Stomach (tissue), 9 donors: Measurements from ENCODE around the gene EOLA1. TPM values are rescaled to one million over a fixed set of nuclear protein-coding genes. Genes with fewer than 3 reads are reported as not detected.
"Not testable (repeated sequence)": the region's sequence is repeated elsewhere in the genome, so short reads cannot be mapped to it uniquely, and the experiment has no call there.

Source experiments
- DNase-seq, 2 donors: peaks; one replicate each; pipeline versions ENCODE4 v3.0.0 to v3.0.0-alpha.2; 2013 to 2019
- H3K27ac ChIP-seq, 5 donors: fragments of 200-600 bp in 4 of 5; sonication (generic) in 4 of 5; one replicate each; pipeline ENCODE4 v1.5.1; 2013 to 2019; ENCODE audit warnings: mild to moderate bottlenecking in 1 of 5, moderate library complexity in 1 of 5
- H3K27me3 ChIP-seq, 3 donors: fragments of 200-600 bp; sonication (generic); one replicate each; pipeline ENCODE4 v1.5.1; 2017 to 2019; ENCODE audit warnings: mixed run types in 1 of 3
- H3K36me3 ChIP-seq, 4 donors: fragments of 200-600 bp; sonication (generic); 1 replicate in 3 of 4; 2 replicates in 1 of 4; pipeline ENCODE4 v1.5.1; 2016 to 2019
- H3K4me1 ChIP-seq, 4 donors: fragments of 200-600 bp; sonication (generic); one replicate each; pipeline ENCODE4 v1.5.1; 2016 to 2019
- H3K4me3 ChIP-seq, 4 donors: fragments of 200-600 bp; sonication (generic) in 3 of 4; one replicate each; pipeline ENCODE4 v1.5.1; 2016 to 2019; ENCODE audit warnings: mild to moderate bottlenecking in 1 of 4
- H3K9me3 ChIP-seq, 4 donors: fragments of 200-600 bp; sonication (generic); one replicate each; pipeline ENCODE4 v1.5.1; 2016 to 2019
- EP300 ChIP-seq: sonication (generic); formaldehyde crosslinking; IDR thresholded peaks from one replicate; pipeline ENCODE4 v1.6.1; 2017; ENCODE audit warnings: antibody characterized with exemption
- POLR2A ChIP-seq, 4 donors: fragments of 450-650 bp; IDR thresholded peaks; one replicate each; pipeline ENCODE4 v1.6.1; 2016; ENCODE audit warnings: antibody characterized with exemption in 4 of 4, control low read depth in 2 of 4, mild to moderate bottlenecking in 1 of 4, moderate library complexity in 1 of 4
- POLR2AphosphoS5 ChIP-seq, 3 donors: sonication (generic); formaldehyde crosslinking; IDR thresholded peaks; one replicate each; pipeline ENCODE4 v1.6.1; 2016; ENCODE audit warnings: antibody characterized with exemption in 3 of 3
- WGBS, 5 donors: extraction: QIAGEN DNeasy Blood & Tissue Kit in 3 of 5; methylation state at CpG; one replicate each; pipeline versions ENCODE4 v1.1.5 to v1.1.7; 2013 to 2018; 5-methylcytosine and 5-hydroxymethylcytosine counted together
- intact Hi-C: fragments of 100-400 bp; cut with DNase I; formaldehyde crosslinking; loops from one replicate; pipeline ENCODE4 v1.15.1; 2023; ENCODE audit warnings: low total_unique reads
- polyA plus RNA-seq, 3 donors: library from polyadenylated mRNA; stranded (reverse); fragments of 200-250 nt; gene quantifications; one replicate each; pipeline ENCODE4 v1.2.3, GENCODE V29; 2013
- total RNA-seq, 5 donors: library from RNA; depleted of rRNA; stranded (reverse); fragments of >200 nt; gene quantifications; one replicate each; pipeline versions ENCODE4 v1.1.0 to v1.2.3, GENCODE V29; 2014 to 2016
- TF ChIP-seq, protein P1 (sequence below), 7 experiments: fragments of 450-650 bp in 4 of 7; fragments of 200-600 bp in 3 of 7; sonication (generic) in 3 of 7; IDR thresholded peaks; one replicate each; pipeline ENCODE4 v1.5.1; 2016 to 2019; ENCODE audit warnings: antibody characterized with exemption in 7 of 7, control low read depth in 2 of 7, mild to moderate bottlenecking in 1 of 7
- donor health status: healthy with polysubstance abuse.
- donor health status: Bipolar disorder and iron deficiency.
- donor health status: healthy.

Gene EOLA1
- total and polyA plus RNA-seq, 8 donors, result 1.2 to 27.0 (median 18.9) TPM

DNA sequence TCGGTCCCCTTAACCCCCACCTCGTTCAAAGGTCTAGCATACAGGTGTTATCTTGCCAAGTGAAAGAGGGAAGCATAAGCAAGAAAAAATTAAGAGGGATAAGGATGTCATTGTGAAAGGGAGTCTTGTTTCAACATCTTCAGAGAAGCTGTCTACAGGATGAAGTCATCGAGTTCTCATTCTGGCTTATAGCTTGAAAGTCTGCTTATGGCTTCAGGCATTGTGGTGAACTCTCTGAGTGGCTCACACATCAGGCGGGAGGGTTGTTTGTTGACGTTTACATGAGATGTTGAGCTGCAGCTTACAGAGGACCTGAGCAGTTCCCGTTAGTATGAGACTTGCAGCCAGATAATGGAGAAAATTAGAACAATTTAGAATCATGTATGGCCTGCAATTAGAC, 29.9 kb downstream of the EOLA1 start:
- Histone ChIP-seq H3K4me3 (no peak overlapping the region), H3K9me3 (no peaks in the 10 kb centered on the region), H3K27ac (no peak overlapping the region), H3K27me3 (no peaks in the 10 kb centered on the region), H3K4me1 (no peaks in the 10 kb centered on the region), H3K36me3 (no peaks in the 10 kb centered on the region)
- intact Hi-C loops, result no loop called here
- peak in 1 of 2 donors; percentile 8 for DNase-seq
- TF ChIP-seq EP300 (no peak), POLR2AphosphoS5 (IDR thresholded peaks at IDR 0.05) (no peak), POLR2A (IDR thresholded peaks at IDR 0.05) (no peak)
- TF ChIP-seq, protein P1, sequence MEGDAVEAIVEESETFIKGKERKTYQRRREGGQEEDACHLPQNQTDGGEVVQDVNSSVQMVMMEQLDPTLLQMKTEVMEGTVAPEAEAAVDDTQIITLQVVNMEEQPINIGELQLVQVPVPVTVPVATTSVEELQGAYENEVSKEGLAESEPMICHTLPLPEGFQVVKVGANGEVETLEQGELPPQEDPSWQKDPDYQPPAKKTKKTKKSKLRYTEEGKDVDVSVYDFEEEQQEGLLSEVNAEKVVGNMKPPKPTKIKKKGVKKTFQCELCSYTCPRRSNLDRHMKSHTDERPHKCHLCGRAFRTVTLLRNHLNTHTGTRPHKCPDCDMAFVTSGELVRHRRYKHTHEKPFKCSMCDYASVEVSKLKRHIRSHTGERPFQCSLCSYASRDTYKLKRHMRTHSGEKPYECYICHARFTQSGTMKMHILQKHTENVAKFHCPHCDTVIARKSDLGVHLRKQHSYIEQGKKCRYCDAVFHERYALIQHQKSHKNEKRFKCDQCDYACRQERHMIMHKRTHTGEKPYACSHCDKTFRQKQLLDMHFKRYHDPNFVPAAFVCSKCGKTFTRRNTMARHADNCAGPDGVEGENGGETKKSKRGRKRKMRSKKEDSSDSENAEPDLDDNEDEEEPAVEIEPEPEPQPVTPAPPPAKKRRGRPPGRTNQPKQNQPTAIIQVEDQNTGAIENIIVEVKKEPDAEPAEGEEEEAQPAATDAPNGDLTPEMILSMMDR (IDR thresholded peaks at IDR 0.05), result no peak
- 43 to 64% (median 53%) methylated on average over 2 to 6 of the region's 6 CpGs for WGBS, 5 donors

DNA sequence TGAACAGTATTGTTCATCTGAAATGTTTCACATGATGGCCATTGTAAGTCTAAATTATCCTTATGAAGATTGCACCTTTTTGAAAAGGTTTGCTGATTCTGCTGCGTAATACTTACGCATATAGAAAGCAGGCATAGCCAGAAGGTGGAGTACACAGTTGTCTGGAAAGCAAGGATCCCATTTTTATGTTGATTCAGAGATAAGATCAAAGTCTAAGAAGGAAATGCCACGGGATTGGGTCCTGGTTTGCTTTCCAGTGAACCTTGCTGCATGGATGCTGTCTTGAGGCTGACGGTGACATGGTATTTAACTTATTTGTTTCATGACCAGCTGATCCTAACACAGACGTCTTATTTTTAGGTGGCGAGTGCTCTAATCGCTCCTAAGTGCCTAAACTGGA, 31.0 kb downstream of the EOLA1 start:
- no peaks in the 10 kb centered on the region for H3K36me3 ChIP-seq
- no peaks in the 10 kb centered on the region for H3K27me3 ChIP-seq
- no peak overlapping the region for H3K4me3 ChIP-seq
- DNase-seq, result no peak
- TF ChIP-seq, protein P1 (IDR thresholded peaks at IDR 0.05), result no peak
- TF ChIP-seq EP300, result no peak
- no peak for TF ChIP-seq POLR2AphosphoS5 (IDR thresholded peaks at IDR 0.05)
- no peak for TF ChIP-seq POLR2A (IDR thresholded peaks at IDR 0.05)
- H3K4me1 ChIP-seq, result no peaks in the 10 kb centered on the region
- H3K9me3 ChIP-seq, result no peaks in the 10 kb centered on the region
- 61 to 100% (median 74%) methylated on average over 1 to 7 of the region's 7 CpGs for WGBS, 5 donors
- H3K27ac ChIP-seq, result no peak overlapping the region
- intact Hi-C loops, result no loop called here

DNA sequence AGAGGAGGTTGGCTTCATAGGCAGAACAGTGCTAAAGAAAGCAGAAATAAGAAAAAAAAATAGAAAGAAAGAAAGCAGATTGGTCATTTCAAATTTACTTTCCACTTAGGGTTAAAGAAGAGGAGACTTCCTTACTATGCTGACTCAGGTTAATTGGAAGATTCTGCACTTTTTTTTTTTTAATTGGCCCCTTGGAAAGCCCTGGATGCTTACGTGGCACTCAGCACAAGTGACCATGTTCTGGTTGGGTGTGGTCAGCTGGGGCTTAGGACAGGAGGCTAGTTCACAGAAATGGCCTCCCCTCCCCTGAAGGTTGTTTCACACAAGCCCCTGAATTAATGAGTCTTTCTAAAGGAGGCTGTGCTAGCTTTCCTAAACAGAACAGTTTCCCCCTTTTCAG, 31.9 kb downstream of the EOLA1 start:
- H3K4me1 ChIP-seq, result no peaks in the 10 kb centered on the region
- TF ChIP-seq POLR2AphosphoS5 (IDR thresholded peaks at IDR 0.05) (no peak), POLR2A (IDR thresholded peaks at IDR 0.05) (no peak), EP300 (no peak)
- TF ChIP-seq, protein P1 (IDR thresholded peaks at IDR 0.05), result no peak
- no peaks in the 10 kb centered on the region for H3K36me3 ChIP-seq
- H3K4me3 ChIP-seq, result no peak overlapping the region
- peak in 1 of 2 donors; percentile 11 for DNase-seq
- WGBS, 5 donors, result 19 to 62% (median 40%) methylated on average over 1 of the region's 1 CpG; no CpG with 5 or more reads in 1 of the 5 donors
- H3K27me3 ChIP-seq, result no peaks in the 10 kb centered on the region
- no peaks in the 10 kb centered on the region for H3K9me3 ChIP-seq
- intact Hi-C loops, result no loop called here
- no peak overlapping the region for H3K27ac ChIP-seq

DNA sequence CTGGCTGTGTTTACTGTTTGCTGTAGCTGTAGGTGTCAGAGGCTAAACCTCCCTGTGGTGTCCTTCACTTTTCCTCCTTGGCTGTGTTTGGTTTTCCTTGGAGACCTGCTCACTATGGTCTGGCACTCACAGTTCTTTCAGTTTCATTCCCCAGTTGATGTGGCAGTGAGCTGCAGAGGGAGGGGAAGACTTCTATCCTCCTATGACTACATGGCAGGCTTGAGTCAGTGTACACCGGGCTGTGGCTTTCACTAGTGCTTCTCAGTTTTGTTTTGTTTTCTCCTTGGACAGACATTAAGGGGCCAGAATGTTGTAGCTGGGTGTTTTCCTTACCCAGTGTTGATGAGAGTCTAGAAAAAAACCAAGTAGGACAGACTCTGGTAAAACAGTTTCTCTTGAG, 32.6 kb downstream of the EOLA1 start:
- H3K4me3 ChIP-seq, H3K4me1 ChIP-seq, H3K27ac ChIP-seq, intact Hi-C loops, H3K27me3 ChIP-seq, H3K9me3 ChIP-seq, DNase-seq, H3K36me3 ChIP-seq: not testable (repeated sequence)
- WGBS, 5 donors, result no CpG with 5 or more reads among the region's 1 CpG

DNA sequence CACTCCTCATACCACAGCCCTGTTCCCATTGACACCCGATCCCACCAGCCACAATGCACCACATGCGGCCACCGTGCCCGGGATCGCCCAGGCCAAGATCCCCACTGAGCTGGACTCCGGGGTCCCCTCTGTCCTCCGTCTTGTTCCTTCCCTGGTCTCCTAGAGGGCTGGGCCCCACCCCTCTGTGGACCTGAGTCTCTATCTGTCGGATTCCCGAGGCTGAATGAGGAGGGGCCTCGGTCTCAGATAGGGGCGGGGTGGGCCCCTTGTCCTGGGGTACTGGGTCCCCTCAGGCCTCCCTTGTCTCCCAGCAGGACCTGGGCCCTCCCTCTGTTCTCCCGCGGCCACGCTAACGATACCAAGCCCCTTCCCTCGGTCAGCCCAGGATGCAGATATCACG, 44.8 kb downstream of the EOLA1 start:
- H3K27ac ChIP-seq, H3K27me3 ChIP-seq, H3K4me1 ChIP-seq, H3K4me3 ChIP-seq, H3K36me3 ChIP-seq, DNase-seq, H3K9me3 ChIP-seq, intact Hi-C loops: not testable (repeated sequence)
- 90 to 100% (median 92%) methylated on average over 4 to 6 of the region's 17 CpGs; no CpG with 5 or more reads in 2 of the 5 donors for WGBS, 5 donors

DNA sequence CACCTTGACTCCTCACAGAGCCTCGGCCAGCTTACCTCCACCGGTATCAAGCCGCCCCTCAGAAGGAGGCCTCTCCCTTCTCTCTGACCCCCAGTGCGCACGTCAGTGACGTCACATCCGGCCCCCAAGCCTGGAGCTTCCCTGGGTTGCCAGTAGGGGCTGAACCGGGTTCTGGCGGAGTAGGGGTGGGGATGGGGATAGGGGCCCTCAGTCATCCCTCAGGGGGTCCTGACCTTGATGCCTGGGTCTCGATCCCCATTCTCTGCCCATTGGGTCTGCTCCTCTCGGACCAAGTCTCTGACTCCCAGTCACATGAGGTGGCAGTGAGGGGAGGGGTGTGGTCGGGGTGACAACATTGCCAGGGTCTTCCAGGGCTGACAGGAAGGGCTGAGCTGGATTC, 46.5 kb downstream of the EOLA1 start, which contains the start of gene MAGEA9B:
Gene MAGEA9B, minus strand, starts transcription at position 101 of the 400 bp plus-strand sequence. CDS start 4,280 bp downstream, outside the sequence.
- H3K4me3 ChIP-seq, DNase-seq, H3K4me1 ChIP-seq, H3K27me3 ChIP-seq, H3K36me3 ChIP-seq, H3K27ac ChIP-seq, H3K9me3 ChIP-seq, intact Hi-C loops: not testable (repeated sequence)
- no CpG with 5 or more reads among the region's 12 CpGs for WGBS, 5 donors

DNA sequence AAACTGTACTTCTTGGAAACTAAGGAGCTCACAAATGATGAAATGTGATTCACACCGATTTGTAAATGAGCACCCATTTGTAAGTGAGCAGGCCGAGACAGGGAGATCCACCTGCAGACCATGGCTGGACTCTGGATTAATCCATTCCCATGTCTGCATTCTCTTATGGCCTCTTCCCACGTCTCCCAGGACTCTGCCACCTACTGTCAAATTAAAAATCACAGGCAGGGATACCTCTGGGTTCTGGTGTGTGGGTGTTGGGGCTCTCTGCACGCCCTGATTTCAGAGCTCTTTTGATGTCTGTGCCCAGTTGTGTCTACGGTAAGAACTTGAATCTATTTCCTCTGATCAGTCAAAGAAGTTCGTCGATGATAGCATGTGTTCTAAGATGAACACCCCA, 50.2 kb downstream of the EOLA1 start:
- H3K36me3 ChIP-seq, H3K4me1 ChIP-seq, H3K27ac ChIP-seq, H3K9me3 ChIP-seq, H3K4me3 ChIP-seq, intact Hi-C loops, H3K27me3 ChIP-seq, DNase-seq: not testable (repeated sequence)
- no CpG with 5 or more reads among the region's 7 CpGs for WGBS, 5 donors

DNA sequence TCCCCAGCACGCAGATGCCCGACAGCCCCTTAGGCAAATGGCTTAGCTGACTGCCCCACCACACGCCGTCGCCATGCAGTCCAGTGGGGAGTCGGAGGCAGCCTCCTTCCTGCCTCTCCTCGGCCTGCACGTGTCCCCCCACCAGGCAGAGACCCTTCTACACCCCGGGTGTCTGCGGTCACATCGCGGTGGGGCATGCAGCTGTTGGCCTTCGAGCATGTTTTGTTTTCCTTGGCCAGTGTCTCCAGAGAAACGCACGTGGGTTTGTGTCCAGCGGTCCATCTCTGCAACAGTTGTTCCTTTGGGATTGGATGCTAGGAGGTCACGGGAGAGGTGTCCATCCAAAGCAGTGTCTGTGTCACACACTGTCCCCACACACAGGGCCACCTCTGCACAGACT, 54.4 kb downstream of the EOLA1 start, which contains the start of gene HSFX2:
Gene HSFX2, minus strand, starts transcription at position 101 of the 400 bp plus-strand sequence. CDS start 614 bp downstream, outside the sequence.
- DNase-seq, H3K27me3 ChIP-seq, intact Hi-C loops, H3K9me3 ChIP-seq, H3K27ac ChIP-seq, H3K4me1 ChIP-seq, H3K36me3 ChIP-seq, H3K4me3 ChIP-seq: not testable (repeated sequence)
- WGBS, 5 donors, result no CpG with 5 or more reads among the region's 17 CpGs

DNA sequence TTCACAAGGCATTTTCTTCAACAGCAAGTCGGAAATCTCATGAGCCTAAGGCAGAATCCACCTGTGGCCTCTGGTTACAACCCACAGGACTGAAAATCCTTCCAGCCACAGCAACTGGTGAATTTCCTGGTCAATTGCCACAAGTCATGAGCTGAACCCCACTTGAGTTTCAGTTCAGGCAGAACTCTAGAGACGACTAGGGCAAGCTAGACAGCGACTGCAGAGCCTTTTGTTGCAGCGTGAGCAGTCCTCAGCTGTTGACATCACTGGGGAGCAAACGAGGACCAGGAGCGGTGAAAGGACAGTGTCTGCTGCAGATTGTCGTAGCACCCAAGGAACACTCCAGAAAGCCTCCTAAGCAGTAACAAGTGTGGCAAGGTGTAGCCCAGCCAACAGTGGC, 55.1 kb downstream of the EOLA1 start:
- H3K4me1 ChIP-seq, H3K9me3 ChIP-seq, H3K27me3 ChIP-seq, H3K4me3 ChIP-seq, H3K36me3 ChIP-seq, intact Hi-C loops, DNase-seq, H3K27ac ChIP-seq: not testable (repeated sequence)
- WGBS, 5 donors, result no CpG with 5 or more reads among the region's 7 CpGs
